GM19438 (cell line): ENCODE data around the gene DDX4.
"Not testable (repeated sequence)": the region's sequence is repeated elsewhere in the genome, so short reads cannot be mapped to it uniquely, and the experiment has no call there.

Experiments used
- ATAC-seq: cut with Tn5 transposase; IDR thresholded peaks from one replicate; pipeline ENCODE4 v1.9.1; 2021; ENCODE audit warnings: low read depth; ENCODE audit not compliant: unreplicated experiment

The DDX4 gene

GRCh38 chr5:55737793-55738192, at the start of gene DDX4:
Gene DDX4 (plus strand): TSS chr5:55738061. CDS start chr5:55738964, 903 bp downstream.
- ATAC-seq = no peak

GRCh38 chr5:55691265-55692105, 46.4 kb upstream of the DDX4 start:
- no peak for ATAC-seq

GRCh38 chr5:55692106-55692417, 45.8 kb upstream of the DDX4 start:
- ATAC-seq = no peak

GRCh38 chr5:55692509-55692908, 45.4 kb upstream of the DDX4 start:
- ATAC-seq = no peak

GRCh38 chr5:55694152-55694830, 43.6 kb upstream of the DDX4 start:
- no peak for ATAC-seq

- ATAC-seq = not testable (repeated sequence)
Observed at GRCh38 chr5:55696704-55697103, 41.2 kb upstream of the DDX4 start.

- ATAC-seq = no peak
Observed at GRCh38 chr5:55699041-55699688, 38.7 kb upstream of the DDX4 start.

GRCh38 chr5:55700745-55701144, 37.1 kb upstream of the DDX4 start:
- no peak for ATAC-seq

GRCh38 chr5:55701462-55702103, 36.3 kb upstream of the DDX4 start:
- no peak for ATAC-seq

GRCh38 chr5:55702598-55703345, 35.1 kb upstream of the DDX4 start:
- no peak for ATAC-seq

GRCh38 chr5:55706230-55706629, 31.6 kb upstream of the DDX4 start:
- ATAC-seq = no peak

GRCh38 chr5:55708732-55709131, 29.1 kb upstream of the DDX4 start:
- ATAC-seq = no peak

- ATAC-seq = no peak
Observed at GRCh38 chr5:55711507-55712022, 26.3 kb upstream of the DDX4 start.

- ATAC-seq = peak; percentile 99
Observed at GRCh38 chr5:55712023-55712859, 25.6 kb upstream of the DDX4 start, which contains the start of gene SLC38A9. Gene SLC38A9 (minus strand): TSS chr5:55712324. CDS start chr5:55697958, 14,366 bp downstream.

- no peak for ATAC-seq
Observed at GRCh38 chr5:55713871-55714270, 24.0 kb upstream of the DDX4 start.

- ATAC-seq = no peak
Observed at GRCh38 chr5:55714339-55714738, 23.5 kb upstream of the DDX4 start.

GRCh38 chr5:55714749-55715148, 23.1 kb upstream of the DDX4 start:
- no peak for ATAC-seq

GRCh38 chr5:55715519-55716078, 22.3 kb upstream of the DDX4 start:
- no peak for ATAC-seq

GRCh38 chr5:55719026-55719425, 18.8 kb upstream of the DDX4 start:
- ATAC-seq = not testable (repeated sequence)
